ENCODE measurements around the gene DPEP2. TPM values are rescaled to one million over a fixed set of nuclear protein-coding genes. Genes with fewer than 3 reads are reported as not detected.
A peak's percentile ranks its signal among the peaks of the same experiment; 100 is the strongest.

The DPEP2 gene
- total RNA-seq, 2 experiments from 2014 or later = 3.2 to 3.8 TPM

GRCh38 chr16:67950335-67950843 is 48.9 kb downstream of the DPEP2 start:
- no peak overlapping the region for H3K27ac Mint-ChIP-seq
- no peaks in the 10 kb centered on the region for H3K4me1 Mint-ChIP-seq
- DNase-seq (no peak), ATAC-seq (no peak)
- no peak overlapping the region for H3K4me3 Mint-ChIP-seq
- ChIA-PET POLR2A (interaction anchor here (0.9 kb wide), 1 partner anchor 11 kb away, joined by 4 read pairs; no protein-coding TSS in a partner anchor), CTCF (interaction anchor here (0.6 kb wide), 1 partner anchor 403 kb away, joined by 3 read pairs; no protein-coding TSS in a partner anchor)
- H3K36me3 Mint-ChIP-seq (ENCODE audit: low read depth) = peaks cover 9% of the 10 kb centered on the region
- intact Hi-C loops (cut with DNase I, micrococcal nuclease) = no loop called here
- H3K9me3 Mint-ChIP-seq (ENCODE audit: low read depth) = no peaks in the 10 kb centered on the region
- no peaks in the 10 kb centered on the region for H3K27me3 Mint-ChIP-seq

- ATAC-seq = no peak
These were observed 49.6 kb downstream of the DPEP2 start for GRCh38 chr16:67949645-67950044.

DNA sequence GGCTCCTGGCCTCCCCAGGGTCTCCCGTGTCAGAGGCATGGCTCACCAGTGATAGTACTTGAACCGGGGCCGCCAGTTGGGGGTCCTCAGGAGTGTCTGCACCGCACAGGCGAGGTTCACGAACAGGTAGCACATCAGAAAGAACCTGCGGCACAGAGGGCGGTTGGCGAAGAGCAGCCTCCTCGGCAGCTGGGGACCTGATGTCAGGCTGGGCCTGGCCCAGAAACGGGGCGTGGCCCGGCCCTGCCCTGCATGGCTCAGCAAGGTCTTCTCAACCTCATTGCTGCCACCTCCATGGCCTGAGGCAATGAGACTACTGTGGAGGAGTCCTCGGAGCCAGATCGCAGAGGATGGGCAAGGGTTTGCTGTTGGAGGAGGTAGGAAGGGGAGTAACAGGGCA is 51.3 kb downstream of the DPEP2 start:
- Mint-ChIP-seq H3K27ac (no peak overlapping the region), H3K27me3 (no peaks in the 10 kb centered on the region), H3K36me3 (ENCODE audit: low read depth) (peaks cover 9% of the 10 kb centered on the region), H3K4me1 (no peaks in the 10 kb centered on the region), H3K9me3 (ENCODE audit: low read depth) (no peaks in the 10 kb centered on the region), H3K4me3 (no peak overlapping the region)
- DNase-seq (peak; percentile 7), ATAC-seq (no peak)
- intact Hi-C loops (cut with DNase I, micrococcal nuclease) = no loop called here
- ChIA-PET POLR2A (no interaction called here), CTCF (no interaction called here)

More at GRCh38 chr16:67949645-67950044, 49.6 kb downstream of the DPEP2 start:
- Mint-ChIP-seq H3K4me3 (no peak overlapping the region), H3K36me3 (ENCODE audit: low read depth) (peaks cover 9% of the 10 kb centered on the region), H3K9me3 (ENCODE audit: low read depth) (no peaks in the 10 kb centered on the region), H3K27me3 (no peaks in the 10 kb centered on the region), H3K27ac (no peak overlapping the region), H3K4me1 (no peaks in the 10 kb centered on the region)
- ChIA-PET CTCF (interaction anchor here (0.7 kb wide), 1 partner anchor 16 kb away, joined by 3 read pairs; no protein-coding TSS in a partner anchor), POLR2A (interaction anchor here (0.9 kb wide), 1 partner anchor 10 kb away, joined by 4 read pairs; no protein-coding TSS in a partner anchor)
- intact Hi-C loops (cut with DNase I, micrococcal nuclease) = no loop called here
- no peak for DNase-seq

- H3K27ac Mint-ChIP-seq = no peak overlapping the region
- CTCF ChIA-PET = interaction anchor here (0.6 to 1.4 kb wide), 3 partner anchors 23 to 130 kb away, joined by 3 read pairs; no protein-coding TSS in a partner anchor
These were observed 52.2 kb downstream of the DPEP2 start for GRCh38 chr16:67946966-67947558.

GRCh38 chr16:67946128-67946569 is 53.1 kb downstream of the DPEP2 start:
- H3K27me3 Mint-ChIP-seq = no peaks in the 10 kb centered on the region
- no peak for ATAC-seq
- no peak for DNase-seq
- no peaks in the 10 kb centered on the region for H3K9me3 Mint-ChIP-seq (ENCODE audit: low read depth)
- intact Hi-C loops (cut with DNase I, micrococcal nuclease) = no loop called here
- ChIA-PET CTCF (interaction anchor here (1.4 kb wide), 2 partner anchors 46 to 129 kb away, joined by 3 read pairs; no protein-coding TSS in a partner anchor), POLR2A (no interaction called here)
- no peak overlapping the region for H3K27ac Mint-ChIP-seq
- H3K36me3 Mint-ChIP-seq (ENCODE audit: low read depth) = peaks cover 6% of the 10 kb centered on the region
- H3K4me3 Mint-ChIP-seq = no peak overlapping the region
- peaks cover 7% of the 10 kb centered on the region for H3K4me1 Mint-ChIP-seq

More at GRCh38 chr16:67946966-67947558, 52.2 kb downstream of the DPEP2 start:
- Mint-ChIP-seq H3K4me1 (peaks cover 2% of the 10 kb centered on the region), H3K4me3 (no peak overlapping the region), H3K36me3 (ENCODE audit: low read depth) (peaks cover 9% of the 10 kb centered on the region), H3K9me3 (ENCODE audit: low read depth) (no peaks in the 10 kb centered on the region), H3K27me3 (no peaks in the 10 kb centered on the region)
- intact Hi-C loops (cut with DNase I, micrococcal nuclease) = no loop called here
- DNase-seq (no peak), ATAC-seq (no peak)
- POLR2A ChIA-PET = interaction anchor here (0.7 kb wide), 1 partner anchor 145 kb away, joined by 8 read pairs; no protein-coding TSS in a partner anchor

- intact Hi-C loops (cut with DNase I, micrococcal nuclease) = no loop called here
- no peak for ATAC-seq
- peaks cover 7% of the 10 kb centered on the region for H3K4me1 Mint-ChIP-seq
- CTCF ChIA-PET = no interaction called here
- no peaks in the 10 kb centered on the region for H3K27me3 Mint-ChIP-seq
- no peak overlapping the region for H3K4me3 Mint-ChIP-seq
- H3K36me3 Mint-ChIP-seq (ENCODE audit: low read depth) = peaks cover 6% of the 10 kb centered on the region
- no peak for DNase-seq
- no peak overlapping the region for H3K27ac Mint-ChIP-seq
- H3K9me3 Mint-ChIP-seq (ENCODE audit: low read depth) = no peaks in the 10 kb centered on the region
- POLR2A ChIA-PET = no interaction called here
These were observed 53.8 kb downstream of the DPEP2 start for GRCh38 chr16:67945392-67945933.

- CTCF ChIA-PET = interaction anchor here (1.3 kb wide), 1 partner anchor 9 kb away, joined by 5 read pairs; no protein-coding TSS in a partner anchor
- POLR2A ChIA-PET = interaction anchor here (1.0 kb wide), 1 partner anchor 9 kb away, joined by 3 read pairs; no protein-coding TSS in a partner anchor
- Mint-ChIP-seq H3K36me3 (ENCODE audit: low read depth) (peaks cover 12% of the 10 kb centered on the region), H3K9me3 (ENCODE audit: low read depth) (no peaks in the 10 kb centered on the region), H3K27ac (no peak overlapping the region), H3K4me1 (peaks cover 13% of the 10 kb centered on the region), H3K27me3 (no peaks in the 10 kb centered on the region), H3K4me3 (no peak overlapping the region)
- ATAC-seq = no peak
- intact Hi-C loops (cut with DNase I, micrococcal nuclease) = no loop called here
- DNase-seq = no peak
These were observed 54.4 kb downstream of the DPEP2 start for GRCh38 chr16:67944690-67945391.

DNA sequence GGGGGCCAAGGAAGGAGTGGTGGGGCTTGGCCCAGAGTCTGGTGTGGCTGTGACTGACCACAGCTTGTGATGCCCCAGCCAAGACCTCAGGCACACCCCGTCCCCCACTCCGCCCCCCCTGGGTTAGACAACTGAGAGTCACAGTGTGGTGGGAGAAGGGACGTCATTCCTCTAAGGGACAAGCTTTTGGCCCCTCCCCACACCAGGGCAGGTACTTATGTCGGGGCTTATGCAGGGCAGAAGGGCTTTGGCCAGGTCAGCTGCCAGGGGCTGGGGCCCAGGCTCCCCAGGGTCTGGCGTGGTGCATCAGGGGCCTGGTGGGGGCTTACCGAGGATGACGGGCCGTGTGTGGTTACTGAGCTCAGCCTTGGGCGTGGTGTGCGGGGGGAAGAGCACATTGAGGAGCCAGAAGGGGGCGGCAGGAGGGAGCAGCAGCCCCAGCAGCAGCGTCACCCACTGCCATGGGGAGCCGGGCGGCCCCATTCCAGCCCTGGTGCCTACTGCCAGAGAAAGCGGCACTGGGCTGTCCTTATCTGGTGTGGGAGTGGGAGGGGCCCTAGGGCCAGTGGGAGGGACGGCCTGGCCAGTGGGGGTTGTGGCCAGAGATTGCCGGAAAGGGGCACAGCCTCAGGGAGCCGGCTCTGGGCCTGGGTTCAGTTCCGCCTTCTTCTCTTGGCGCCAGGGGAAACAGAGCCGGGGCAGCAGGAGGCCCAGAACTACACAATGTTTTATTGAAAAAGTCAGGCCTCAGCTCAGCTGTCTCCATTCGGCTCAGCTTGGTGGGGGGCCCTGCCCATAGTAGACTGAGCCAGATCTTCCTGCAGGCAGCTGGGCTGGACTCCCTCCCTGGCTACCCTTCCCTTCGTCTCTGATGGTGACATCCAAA is 55.4 kb downstream of the DPEP2 start, which contains the start of gene LCAT:
TSS of gene LCAT (minus strand) at position 502 of the 886 bp plus-strand sequence. CDS start at position 483, 19 bp downstream.
- POLR2A ChIA-PET = interaction anchor here (0.7 to 1.0 kb wide), 2 partner anchors 8 to 139 kb away, joined by 3 read pairs; no protein-coding TSS in a partner anchor
- CTCF ChIA-PET = interaction anchor here (0.6 to 1.3 kb wide), 3 partner anchors 8 to 613 kb away, joined by 3 to 5 read pairs (median 3); partner anchors contain the start of gene DPEP3
- H3K27ac Mint-ChIP-seq = no peak within 1 kb of the TSS

GRCh38 chr16:67943256-67943618 is 56.0 kb downstream of the DPEP2 start:
- intact Hi-C loops (cut with DNase I, micrococcal nuclease) = no loop called here
- Mint-ChIP-seq H3K27me3 (no peaks in the 10 kb centered on the region), H3K4me1 (peaks cover 21% of the 10 kb centered on the region), H3K36me3 (ENCODE audit: low read depth) (peaks cover 19% of the 10 kb centered on the region), H3K9me3 (ENCODE audit: low read depth) (no peaks in the 10 kb centered on the region), H3K4me3 (no peak overlapping the region), H3K27ac (no peak overlapping the region)
- DNase-seq (no peak), ATAC-seq (no peak)
- CTCF ChIA-PET = interaction anchor here (0.6 to 1.2 kb wide), 3 partner anchors 37 to 612 kb away, joined by 3 read pairs; partner anchors contain the start of gene DPEP3
- POLR2A ChIA-PET = no interaction called here

More for the DNA sequence above, 55.4 kb downstream of the DPEP2 start, which contains the start of gene LCAT:
- no peak for ATAC-seq
- no peak within 1 kb of the TSS for H3K4me3 Mint-ChIP-seq
- no peak for DNase-seq
- no peaks in the 10 kb centered on the region for H3K27me3 Mint-ChIP-seq
- intact Hi-C loops (cut with DNase I, micrococcal nuclease) = no loop called here
- H3K4me1 Mint-ChIP-seq = peaks cover 21% of the 10 kb centered on the region
- peaks cover 18% of the 10 kb centered on the region for H3K36me3 Mint-ChIP-seq (ENCODE audit: low read depth)
- no peaks in the 10 kb centered on the region for H3K9me3 Mint-ChIP-seq (ENCODE audit: low read depth)

GRCh38 chr16:67942510-67943255 is 56.6 kb downstream of the DPEP2 start:
- ATAC-seq (no peak), DNase-seq (no peak)
- H3K4me1 Mint-ChIP-seq = peaks cover 21% of the 10 kb centered on the region
- H3K36me3 Mint-ChIP-seq (ENCODE audit: low read depth) = peaks cover 19% of the 10 kb centered on the region
- POLR2A ChIA-PET = no interaction called here
- no peak overlapping the region for H3K27ac Mint-ChIP-seq
- H3K9me3 Mint-ChIP-seq (ENCODE audit: low read depth) = no peaks in the 10 kb centered on the region
- intact Hi-C loops (cut with DNase I, micrococcal nuclease) = no loop called here
- H3K27me3 Mint-ChIP-seq = no peaks in the 10 kb centered on the region
- H3K4me3 Mint-ChIP-seq = no peak overlapping the region
- CTCF ChIA-PET = interaction anchor here (0.6 to 2.5 kb wide), 16 partner anchors 13 to 430 kb away, joined by 3 to 8 read pairs (median 3); partner anchors contain the start of gene DPEP3
